GM18508 (cell line): ENCODE measurements around the gene WBP4.
"Not testable (repeated sequence)": the region's sequence is repeated elsewhere in the genome, so short reads cannot be mapped to it uniquely, and the experiment has no call there.

ENCODE experiments used
- ATAC-seq: cut with Tn5 transposase; IDR thresholded peaks from one replicate; pipeline ENCODE4 v1.9.1; 2021; ENCODE audit warnings: moderate number of reproducible peaks; ENCODE audit not compliant: insufficient read depth, unreplicated experiment

The WBP4 gene

GRCh38 chr13:41075034-41075433 lies 13.7 kb downstream of the WBP4 start:
- no peak for ATAC-seq

- ATAC-seq, result no peak
These were observed 14.2 kb downstream of the WBP4 start for GRCh38 chr13:41075485-41075884.

GRCh38 chr13:41077475-41077874 lies 16.2 kb downstream of the WBP4 start:
- ATAC-seq, result no peak

GRCh38 chr13:41079725-41080124 lies 18.4 kb downstream of the WBP4 start:
- ATAC-seq, result no peak

DNA sequence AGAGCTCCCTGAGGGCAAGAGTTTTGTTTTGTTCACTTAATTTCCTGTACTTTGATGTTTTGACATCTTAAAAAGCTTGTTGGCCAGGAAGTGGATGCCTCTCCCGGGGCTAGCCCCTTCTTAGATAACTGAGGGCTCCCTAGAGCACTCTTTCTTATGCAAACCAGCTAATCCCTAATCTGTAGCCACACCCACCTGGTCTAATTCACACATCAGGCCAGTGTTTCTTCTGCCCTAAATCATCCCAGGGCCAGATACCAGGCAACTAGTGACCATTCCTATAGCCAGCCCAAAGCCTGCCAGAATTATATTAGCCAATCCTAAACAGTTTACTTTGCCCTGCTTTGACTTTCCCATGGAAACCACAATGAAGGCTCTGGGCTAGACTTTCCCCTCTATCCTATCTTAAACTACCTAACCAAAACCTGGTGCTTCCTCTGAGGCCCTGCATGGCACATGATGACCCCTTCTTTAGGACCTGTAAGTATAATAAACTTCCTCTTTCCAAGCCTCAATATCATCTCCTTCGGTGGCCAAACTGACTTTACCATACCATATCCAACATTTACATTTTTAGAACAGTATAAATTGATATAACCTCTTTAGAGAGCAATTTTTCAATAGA lies 24.8 kb downstream of the WBP4 start:
- no peak for ATAC-seq

DNA sequence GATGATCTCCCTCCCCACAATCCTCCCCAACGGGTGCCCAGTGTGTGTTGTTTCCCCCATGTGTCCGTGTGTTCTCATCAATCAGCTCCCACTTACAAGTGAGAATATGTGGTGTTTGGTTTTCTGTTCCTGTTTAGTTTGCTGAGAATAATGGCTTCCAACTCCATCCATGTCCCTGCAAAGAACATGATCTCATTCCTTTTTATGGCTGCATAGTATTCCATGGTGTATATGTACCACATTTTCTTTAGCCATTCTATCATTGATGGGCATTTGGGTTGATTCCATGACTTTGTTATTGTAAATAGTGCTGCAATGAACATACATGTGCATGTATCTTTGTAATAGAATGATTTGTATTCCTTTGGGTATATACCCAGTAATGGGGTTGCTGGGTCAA lies 34.4 kb downstream of the WBP4 start:
- not testable (repeated sequence) for ATAC-seq

- ATAC-seq, result no peak
These were observed 37.5 kb downstream of the WBP4 start for GRCh38 chr13:41098761-41099160.

- no peak for ATAC-seq
These were observed 38.7 kb downstream of the WBP4 start for GRCh38 chr13:41099986-41100385.

GRCh38 chr13:41107104-41107571 lies 45.8 kb downstream of the WBP4 start:
- no peak for ATAC-seq

DNA sequence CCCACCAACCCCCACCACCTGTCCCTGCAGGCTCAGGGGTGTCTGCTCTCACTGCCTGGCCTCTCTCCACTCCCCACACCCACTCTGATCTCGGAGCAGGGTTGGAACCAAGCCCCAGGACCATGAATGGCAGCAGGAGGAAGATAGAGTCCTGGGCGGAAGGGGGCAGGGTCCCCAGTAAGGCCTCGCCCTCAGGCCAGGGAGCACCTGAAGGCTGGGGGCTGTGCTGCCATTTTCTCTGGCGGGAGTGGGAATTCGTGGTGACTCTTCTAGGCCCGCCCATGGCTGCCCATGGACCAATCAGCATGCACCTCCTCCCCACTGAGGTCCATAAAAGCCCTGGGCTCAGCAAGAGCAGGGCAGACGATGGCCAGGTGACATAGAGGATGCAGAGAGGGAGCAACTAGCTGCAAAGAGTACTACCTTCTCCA lies 46.3 kb downstream of the WBP4 start:
- ATAC-seq, result no peak

DNA sequence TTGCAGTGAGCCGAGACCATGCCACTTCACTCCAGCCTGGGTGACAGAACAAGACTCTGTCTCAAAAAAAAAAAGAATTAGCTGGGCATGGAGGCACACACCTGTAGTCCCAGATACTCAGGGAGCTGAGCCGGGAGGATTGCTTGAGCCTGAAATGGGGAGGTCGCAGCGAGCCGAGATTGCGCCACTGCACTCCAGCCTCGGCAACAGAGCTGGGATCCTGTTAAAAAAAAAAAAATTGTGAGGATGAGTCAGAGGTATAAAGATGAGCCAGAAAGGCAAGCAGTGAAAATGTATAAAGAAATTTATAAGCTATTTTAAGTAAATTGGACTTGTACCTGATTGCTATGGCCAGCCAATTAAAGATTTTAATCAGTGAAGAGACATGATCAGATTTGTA lies 50.1 kb downstream of the WBP4 start:
- no peak for ATAC-seq

GRCh38 chr13:41117869-41118268 lies 56.6 kb downstream of the WBP4 start:
- ATAC-seq, result no peak

DNA sequence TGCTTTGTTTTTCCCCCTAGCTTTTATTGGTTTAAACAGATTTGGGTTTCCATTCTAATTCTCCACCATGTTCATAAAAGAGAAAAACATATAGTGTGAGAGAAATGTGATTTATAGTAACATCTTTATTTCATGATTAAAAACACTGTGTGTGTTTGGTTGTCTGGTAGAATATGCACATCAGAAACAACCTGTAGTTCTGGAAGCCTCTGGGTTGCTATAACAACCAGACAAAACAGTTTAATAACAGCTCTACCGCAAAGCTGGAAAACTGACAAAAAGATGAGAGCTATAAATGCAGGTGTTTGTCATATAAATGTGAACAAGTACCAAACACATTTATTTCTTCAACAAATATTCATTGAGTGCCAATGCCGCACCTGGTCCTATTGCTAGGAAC lies 61.5 kb downstream of the WBP4 start:
- ATAC-seq, result no peak

- ATAC-seq, result no peak
These were observed 66.4 kb downstream of the WBP4 start for GRCh38 chr13:41127701-41128100.

GRCh38 chr13:41130356-41130755 lies 69.0 kb downstream of the WBP4 start:
- no peak for ATAC-seq

DNA sequence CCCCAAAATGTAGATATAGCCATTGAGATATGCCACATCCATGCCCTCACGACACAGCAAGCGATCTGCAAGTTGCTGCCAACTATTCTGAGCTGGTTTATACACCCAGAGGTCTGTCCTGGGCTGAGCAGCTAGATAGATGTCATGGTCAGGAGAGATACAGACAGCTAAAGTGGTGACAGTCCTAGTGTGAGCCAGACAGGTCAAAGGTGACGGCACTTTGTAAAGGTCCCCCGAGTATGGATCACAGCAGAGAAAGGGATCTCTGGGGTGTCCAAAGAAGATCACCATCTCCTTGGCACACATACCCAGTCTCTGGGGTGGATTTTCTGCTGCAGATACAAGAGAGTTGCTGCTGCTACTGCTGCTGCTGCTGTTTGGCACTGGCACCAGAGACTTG lies 69.9 kb downstream of the WBP4 start:
- not testable (repeated sequence) for ATAC-seq

DNA sequence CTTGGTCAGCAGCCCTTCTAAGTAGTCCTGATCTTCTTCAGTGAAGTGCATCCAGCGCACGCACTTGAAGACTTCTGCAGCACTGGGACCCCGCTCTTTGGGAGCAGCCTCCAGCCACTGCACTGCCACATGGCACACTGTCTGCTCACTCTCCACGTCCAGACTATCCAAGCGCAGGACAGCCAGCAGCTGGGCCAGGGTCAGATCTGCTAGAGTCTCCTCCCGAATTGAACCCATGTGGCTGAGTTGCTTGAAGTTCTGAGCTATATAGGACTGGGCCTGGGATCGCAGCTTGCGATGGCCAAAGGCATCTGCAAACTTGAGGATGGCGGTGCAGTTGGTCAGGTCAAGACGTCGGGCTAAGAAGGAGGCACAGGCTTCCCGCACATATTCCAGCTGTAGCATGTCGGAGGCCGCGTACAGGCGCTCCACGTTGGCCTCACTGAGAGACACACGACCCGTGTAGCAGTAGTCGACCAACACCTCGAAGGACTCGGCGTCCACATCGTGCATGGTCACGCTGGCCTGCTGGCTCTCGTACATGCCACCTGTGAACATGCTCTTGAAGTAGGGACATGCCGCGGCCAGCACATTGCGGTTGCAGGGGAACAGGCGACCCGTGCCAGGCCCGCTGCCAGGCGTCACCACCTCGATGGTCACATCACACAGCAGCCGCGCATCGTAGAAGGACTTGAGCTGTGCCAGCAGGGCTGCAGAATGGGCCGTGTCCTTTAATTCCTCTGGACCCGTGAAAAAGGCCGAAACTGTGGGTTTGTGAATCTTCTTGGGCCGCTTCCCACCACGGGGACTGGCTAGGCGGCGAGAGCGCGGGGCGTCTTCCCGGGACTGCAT lies 70.6 kb downstream of the WBP4 start:
- not testable (repeated sequence) for ATAC-seq

DNA sequence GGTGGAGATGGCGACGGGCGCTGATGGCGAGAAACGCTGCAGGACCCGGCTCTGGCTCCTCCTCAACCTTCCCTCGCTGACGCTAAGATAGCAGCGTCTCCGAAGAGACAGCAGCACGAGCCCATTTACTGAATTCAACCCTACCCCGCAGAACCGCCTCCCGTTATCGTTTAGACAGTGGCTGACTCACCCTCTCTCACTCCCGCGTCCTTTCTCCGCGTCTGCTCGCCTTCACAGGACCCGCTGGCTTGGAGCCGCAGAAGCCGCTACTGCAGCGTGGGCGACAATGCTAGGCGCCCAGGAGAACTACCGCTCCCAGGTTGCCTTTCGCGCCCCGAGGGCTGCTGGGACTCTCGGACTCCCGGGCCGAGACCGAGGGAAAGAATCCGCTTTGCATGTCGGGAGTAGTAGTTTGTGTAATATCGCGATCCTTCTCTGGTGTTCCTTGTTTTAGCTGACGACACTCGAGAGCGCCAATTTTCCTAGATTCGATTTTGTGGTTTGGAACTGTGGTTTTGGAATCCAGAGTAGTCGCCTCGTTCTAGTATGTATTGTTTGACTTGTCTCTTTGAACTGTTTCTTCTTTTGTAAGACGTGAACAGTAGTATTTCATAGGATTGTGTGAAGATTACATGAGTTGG lies 71.3 kb downstream of the WBP4 start, which contains the start of gene KBTBD6:
Gene KBTBD6 (minus strand): TSS at position 291 of the 641 bp plus-strand sequence. CDS start 291 bp downstream, outside the sequence.
- peak; percentile 90 for ATAC-seq
